SK-N-SH treated with all-trans-retinoic acid at 6 μM for 48 hours (cell line): ENCODE results near the gene KHK.
"Not testable (repeated sequence)": the region's sequence is repeated elsewhere in the genome, so short reads cannot be mapped to it uniquely, and the experiment has no call there.

ENCODE experiments used
- OSR1 ChIP-seq: fragments of 250-450 bp; sonication (Bioruptor Pico); IDR thresholded peaks from 2 replicates; pipeline ENCODE4 v1.8.0; 2022; ENCODE audit warnings: moderate library complexity, mild to moderate bottlenecking, inconsistent platforms
- TOX ChIP-seq: fragments of 250-450 bp; sonication (Bioruptor Pico); IDR thresholded peaks from 2 replicates; pipeline ENCODE4 v1.8.0; 2021; ENCODE audit warnings: mild to moderate bottlenecking, moderate library complexity, borderline replicate concordance
- TF ChIP-seq, protein P1 (sequence below): fragments of 250-450 bp; sonication (Bioruptor Pico); IDR thresholded peaks from 2 replicates; pipeline ENCODE4 v1.5.1; 2021; ENCODE audit warnings: mild to moderate bottlenecking, moderate library complexity
- TF ChIP-seq, protein P2 (sequence below): fragments of 250-450 bp; sonication (Bioruptor Pico); IDR thresholded peaks from 2 replicates; pipeline ENCODE4 v1.8.0; 2020; ENCODE audit warnings: mild to moderate bottlenecking, moderate library complexity, borderline replicate concordance

DNA sequence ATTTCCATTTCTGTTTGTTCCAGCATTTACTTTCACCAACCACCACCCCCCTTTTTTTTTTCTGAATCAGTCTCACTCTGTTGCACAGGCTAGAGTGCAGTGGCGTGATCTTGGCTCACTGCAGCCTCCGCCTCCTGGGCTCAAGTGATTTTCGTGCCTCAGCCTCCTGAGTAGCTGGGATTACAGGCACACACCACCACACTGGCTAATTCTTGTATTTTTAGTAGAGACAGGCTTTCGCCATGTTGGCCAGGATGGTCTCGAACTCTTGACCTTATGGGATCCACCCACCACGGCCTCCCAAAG is 11.1 kb upstream of the KHK start:
- TF ChIP-seq, protein P1, sequence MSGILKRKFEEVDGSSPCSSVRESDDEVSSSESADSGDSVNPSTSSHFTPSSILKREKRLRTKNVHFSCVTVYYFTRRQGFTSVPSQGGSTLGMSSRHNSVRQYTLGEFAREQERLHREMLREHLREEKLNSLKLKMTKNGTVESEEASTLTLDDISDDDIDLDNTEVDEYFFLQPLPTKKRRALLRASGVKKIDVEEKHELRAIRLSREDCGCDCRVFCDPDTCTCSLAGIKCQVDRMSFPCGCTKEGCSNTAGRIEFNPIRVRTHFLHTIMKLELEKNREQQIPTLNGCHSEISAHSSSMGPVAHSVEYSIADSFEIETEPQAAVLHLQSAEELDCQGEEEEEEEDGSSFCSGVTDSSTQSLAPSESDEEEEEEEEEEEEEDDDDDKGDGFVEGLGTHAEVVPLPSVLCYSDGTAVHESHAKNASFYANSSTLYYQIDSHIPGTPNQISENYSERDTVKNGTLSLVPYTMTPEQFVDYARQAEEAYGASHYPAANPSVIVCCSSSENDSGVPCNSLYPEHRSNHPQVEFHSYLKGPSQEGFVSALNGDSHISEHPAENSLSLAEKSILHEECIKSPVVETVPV = not testable (repeated sequence)
- not testable (repeated sequence) for TF ChIP-seq OSR1 (CRISPR knock-in tag); TOX
- TF ChIP-seq, protein P2, sequence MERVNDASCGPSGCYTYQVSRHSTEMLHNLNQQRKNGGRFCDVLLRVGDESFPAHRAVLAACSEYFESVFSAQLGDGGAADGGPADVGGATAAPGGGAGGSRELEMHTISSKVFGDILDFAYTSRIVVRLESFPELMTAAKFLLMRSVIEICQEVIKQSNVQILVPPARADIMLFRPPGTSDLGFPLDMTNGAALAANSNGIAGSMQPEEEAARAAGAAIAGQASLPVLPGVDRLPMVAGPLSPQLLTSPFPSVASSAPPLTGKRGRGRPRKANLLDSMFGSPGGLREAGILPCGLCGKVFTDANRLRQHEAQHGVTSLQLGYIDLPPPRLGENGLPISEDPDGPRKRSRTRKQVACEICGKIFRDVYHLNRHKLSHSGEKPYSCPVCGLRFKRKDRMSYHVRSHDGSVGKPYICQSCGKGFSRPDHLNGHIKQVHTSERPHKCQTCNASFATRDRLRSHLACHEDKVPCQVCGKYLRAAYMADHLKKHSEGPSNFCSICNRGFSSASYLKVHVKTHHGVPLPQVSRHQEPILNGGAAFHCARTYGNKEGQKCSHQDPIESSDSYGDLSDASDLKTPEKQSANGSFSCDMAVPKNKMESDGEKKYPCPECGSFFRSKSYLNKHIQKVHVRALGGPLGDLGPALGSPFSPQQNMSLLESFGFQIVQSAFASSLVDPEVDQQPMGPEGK = not testable (repeated sequence)
